Measurements from ENCODE around the gene EPHB1. TPM values are rescaled to one million over a fixed set of nuclear protein-coding genes. Genes with fewer than 3 reads are reported as not detected.

Gene EPHB1
- total and polyA plus RNA-seq, 2 experiments from 2014 or later = 0.45 to 1.7 TPM

- DNase-seq (ENCODE audit: low read depth in 1 of 2, low spot score in 1 of 2) = no peak
- H3K36me3 ChIP-seq = no peaks in the 10 kb centered on the region
- H3K27me3 ChIP-seq = peaks cover 6% of the 10 kb centered on the region
- H3K27ac ChIP-seq = no peak overlapping the region
- H3K4me3 ChIP-seq = no peak overlapping the region
- no peaks in the 10 kb centered on the region for H3K9me3 ChIP-seq (ENCODE audit: low read depth)
- no peaks in the 10 kb centered on the region for H3K4me1 ChIP-seq (ENCODE audit: low read depth)
- no peak for TF ChIP-seq CTCF (IDR thresholded peaks at IDR 0.05; ENCODE audit: low read depth, low read length)
Observed at GRCh38 chr3:135097276-135097946, 302.4 kb downstream of the EPHB1 start.

GRCh38 chr3:135099734-135100355 is 304.8 kb downstream of the EPHB1 start:
- Histone ChIP-seq H3K4me1 (ENCODE audit: low read depth) (no peaks in the 10 kb centered on the region), H3K9me3 (ENCODE audit: low read depth) (no peaks in the 10 kb centered on the region), H3K36me3 (no peaks in the 10 kb centered on the region), H3K27ac (no peak overlapping the region), H3K27me3 (peaks cover 6% of the 10 kb centered on the region), H3K4me3 (no peak overlapping the region)
- TF ChIP-seq CTCF (IDR thresholded peaks at IDR 0.05; ENCODE audit: low read depth, low read length) = no peak
- DNase-seq (ENCODE audit: low read depth in 1 of 2, low spot score in 1 of 2) = no peak

- TF ChIP-seq CTCF (IDR thresholded peaks at IDR 0.05; ENCODE audit: low read depth, low read length) = no peak
Observed at GRCh38 chr3:135100366-135100765, 305.3 kb downstream of the EPHB1 start.

GRCh38 chr3:135103917-135104316 is 308.9 kb downstream of the EPHB1 start:
- no peak overlapping the region for H3K4me3 ChIP-seq
- no peak for DNase-seq (ENCODE audit: low read depth in 1 of 2, low spot score in 1 of 2)
- TF ChIP-seq CTCF (IDR thresholded peaks at IDR 0.05; ENCODE audit: low read depth, low read length) = no peak
- H3K36me3 ChIP-seq = no peaks in the 10 kb centered on the region
- no peaks in the 10 kb centered on the region for H3K9me3 ChIP-seq (ENCODE audit: low read depth)
- H3K27ac ChIP-seq = no peak overlapping the region
- H3K27me3 ChIP-seq = peaks cover 6% of the 10 kb centered on the region
- H3K4me1 ChIP-seq (ENCODE audit: low read depth) = no peaks in the 10 kb centered on the region

More at GRCh38 chr3:135100366-135100765, 305.3 kb downstream of the EPHB1 start:
- Histone ChIP-seq H3K4me1 (ENCODE audit: low read depth) (no peaks in the 10 kb centered on the region), H3K27ac (no peak overlapping the region), H3K27me3 (peaks cover 6% of the 10 kb centered on the region), H3K4me3 (no peak overlapping the region), H3K9me3 (ENCODE audit: low read depth) (no peaks in the 10 kb centered on the region), H3K36me3 (no peaks in the 10 kb centered on the region)
- no peak for DNase-seq (ENCODE audit: low read depth in 1 of 2, low spot score in 1 of 2)

- TF ChIP-seq CTCF (IDR thresholded peaks at IDR 0.05; ENCODE audit: low read depth, low read length) = no peak
- DNase-seq (ENCODE audit: low read depth in 1 of 2, low spot score in 1 of 2) = peak; percentile 0 to 87
- no peak overlapping the region for H3K4me3 ChIP-seq
- H3K4me1 ChIP-seq (ENCODE audit: low read depth) = no peaks in the 10 kb centered on the region
- H3K27me3 ChIP-seq = no peaks in the 10 kb centered on the region
- H3K27ac ChIP-seq = no peak overlapping the region
- H3K36me3 ChIP-seq = no peaks in the 10 kb centered on the region
- no peaks in the 10 kb centered on the region for H3K9me3 ChIP-seq (ENCODE audit: low read depth)
Observed at GRCh38 chr3:135106445-135106844, 311.4 kb downstream of the EPHB1 start.

Measured in cardiac muscle cell (in vitro differentiated cells and primary cell).